Stimulated activated CD4-positive, alpha-beta T cell treated with anti-CD3 and anti-CD28 coated beads, Interleukin-12 subunit alpha, Interleukin-12 subunit beta, amount 100 ng/mL, for 4 hours (primary cell): Measurements from ENCODE around the gene FCHSD1.

Experiments
- DNase-seq: peaks from one replicate; pipeline ENCODE4 v3.0.0-alpha.2; 2020

The FCHSD1 gene

DNA sequence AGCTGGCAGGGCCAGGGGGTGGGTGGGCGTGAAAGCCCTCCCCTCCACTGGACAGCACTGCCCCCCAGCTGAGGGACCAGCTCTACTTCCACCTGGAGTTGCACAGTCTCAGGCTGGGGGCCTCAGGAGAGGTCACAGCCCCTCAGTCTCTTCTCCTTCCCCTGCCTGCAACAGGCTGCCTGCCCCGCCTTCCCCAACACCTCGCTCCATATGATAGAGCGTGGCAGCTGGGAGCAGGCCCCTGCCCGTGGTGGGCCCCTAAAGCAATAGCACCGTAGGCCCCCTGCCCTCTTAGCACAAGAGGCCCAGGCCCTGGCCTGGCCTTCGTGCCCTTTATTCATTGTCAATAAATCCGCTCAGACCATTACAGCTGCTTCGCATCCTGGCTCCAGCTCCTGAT, 10.5 kb downstream of the FCHSD1 start:
- no peak for DNase-seq

DNA sequence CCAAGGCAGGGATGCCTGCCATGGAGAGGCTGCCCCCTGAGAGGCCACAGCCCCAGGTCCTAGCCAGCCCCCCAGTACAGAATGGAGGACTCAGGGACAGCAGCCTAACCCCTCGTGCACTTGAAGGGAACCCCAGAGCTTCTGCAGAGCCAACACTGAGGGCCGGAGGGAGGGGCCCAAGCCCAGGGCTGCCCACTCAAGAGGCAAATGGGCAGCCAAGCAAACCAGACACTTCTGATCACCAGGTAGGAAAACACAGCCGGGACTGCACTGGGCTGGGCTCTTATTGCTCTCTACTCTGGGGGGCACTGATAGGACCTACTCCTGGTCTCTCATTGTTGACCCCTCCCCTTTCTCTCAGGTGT, 11.2 kb downstream of the FCHSD1 start:
- DNase-seq, result no peak

DNA sequence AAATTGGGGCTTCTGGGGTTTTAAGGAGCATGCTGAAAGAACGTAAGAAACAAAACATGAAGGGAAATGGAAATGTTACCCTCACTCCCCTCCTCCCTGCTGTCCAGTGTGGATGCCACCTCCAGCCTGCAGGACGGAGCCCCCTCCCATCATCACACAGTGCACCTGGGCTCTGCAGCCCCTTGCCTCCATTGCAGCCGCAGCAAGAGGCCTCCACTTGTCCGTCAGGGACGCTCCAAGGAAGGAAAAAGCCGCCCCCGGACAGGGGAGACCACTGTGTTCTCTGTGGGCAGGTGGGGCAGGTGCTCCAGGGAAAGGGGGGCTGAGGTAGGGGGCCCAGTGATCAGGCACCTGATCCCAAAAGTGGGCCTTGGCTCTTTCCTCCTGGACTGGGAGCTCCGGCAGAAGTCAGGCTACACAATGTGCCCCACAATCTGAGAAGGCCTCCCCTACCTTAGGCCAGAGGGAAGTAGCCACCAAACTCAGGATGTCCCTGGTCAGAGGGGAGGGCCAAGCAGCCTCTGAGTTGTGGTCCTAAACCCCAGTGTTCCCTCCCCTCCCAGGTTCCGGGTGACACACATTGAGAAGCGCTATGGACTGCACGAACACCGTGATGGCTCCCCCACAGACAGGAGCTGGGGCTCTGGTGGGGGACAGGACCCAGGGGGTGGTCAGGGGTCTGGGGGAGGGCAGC, 11.7 kb downstream of the FCHSD1 start:
- no peak for DNase-seq

DNA sequence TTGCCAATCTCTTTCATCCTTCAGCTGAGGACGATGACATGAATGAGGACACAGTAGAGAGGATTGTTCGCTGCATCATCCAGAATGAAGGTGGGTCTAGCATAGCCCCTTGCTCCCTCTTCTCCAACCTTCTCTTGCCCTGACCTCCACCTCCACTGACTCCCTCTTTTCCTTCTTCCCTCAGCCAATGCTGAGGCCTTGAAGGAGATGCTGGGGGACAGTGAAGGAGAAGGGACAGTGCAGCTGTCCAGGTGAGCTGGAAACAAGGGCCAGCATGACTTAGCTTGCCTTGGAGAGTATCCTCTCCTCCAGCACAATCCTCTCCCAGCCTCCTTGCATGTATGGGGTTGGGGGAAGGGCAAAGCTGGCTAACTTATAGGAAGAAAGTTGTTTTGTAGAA, 12.4 kb downstream of the FCHSD1 start:
- no peak for DNase-seq

DNA sequence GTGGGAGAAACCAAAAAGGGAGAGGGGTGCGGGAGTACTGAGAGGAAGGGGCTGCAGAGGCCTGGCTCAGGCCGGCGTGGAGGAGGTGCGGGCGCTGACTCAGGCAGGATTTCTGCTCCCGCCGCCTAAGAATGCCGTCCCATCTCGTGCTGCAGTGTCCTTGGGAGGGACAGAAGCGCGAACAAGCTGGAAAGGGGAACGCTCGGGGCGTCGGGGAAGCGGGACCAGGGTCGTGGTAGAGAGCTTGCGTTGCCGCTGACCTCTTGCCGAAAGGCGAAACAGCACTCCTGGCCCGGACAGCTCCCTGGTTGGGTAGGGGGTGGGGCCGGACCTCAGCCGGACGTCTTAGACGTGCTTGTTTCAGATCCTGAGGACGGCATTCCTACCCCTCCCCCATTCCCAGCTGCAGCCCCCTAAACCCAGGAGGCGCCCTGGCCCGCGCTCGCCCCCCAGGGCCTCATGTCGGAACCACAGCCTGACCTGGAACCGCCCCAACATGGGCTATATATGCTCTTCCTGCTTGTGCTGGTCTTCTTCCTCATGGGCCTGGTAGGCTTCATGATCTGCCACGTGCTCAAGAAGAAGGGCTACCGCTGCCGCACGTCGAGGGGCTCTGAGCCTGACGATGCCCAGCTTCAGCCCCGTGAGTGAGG, 13.3 kb downstream of the FCHSD1 start:
- DNase-seq, result peak; percentile 50

DNA sequence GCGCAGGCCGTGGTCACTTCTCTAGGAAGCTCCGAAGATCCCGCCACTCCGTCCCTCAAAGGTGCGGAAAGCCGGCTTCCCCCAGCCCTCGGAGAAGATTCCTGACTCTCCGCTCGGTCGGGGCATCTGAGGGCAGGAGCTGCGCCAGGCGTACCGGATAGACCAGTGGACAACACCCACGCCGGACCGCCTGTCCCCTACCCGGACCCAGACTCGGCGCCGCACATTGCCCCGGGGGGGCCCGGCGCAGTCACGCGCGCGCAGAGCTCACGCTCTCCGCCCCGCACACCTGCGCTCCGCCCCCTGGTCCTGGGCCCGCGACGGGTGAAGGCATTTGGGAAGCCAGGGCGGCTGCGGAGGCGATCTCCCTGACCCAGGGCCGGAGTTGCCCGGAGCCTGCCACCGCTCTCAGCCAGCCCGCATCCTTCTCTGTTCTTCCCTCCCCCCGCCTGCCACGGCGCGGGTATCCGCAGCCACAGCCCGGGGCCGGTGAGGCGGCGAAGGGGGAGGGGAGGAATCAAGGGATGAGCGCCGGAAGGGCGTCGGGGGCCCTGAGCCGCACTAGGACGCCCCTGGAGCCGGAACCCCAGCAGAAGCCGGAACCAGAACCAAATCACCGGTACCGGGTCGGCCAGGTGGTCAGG, 14.0 kb downstream of the FCHSD1 start:
- DNase-seq, result peak; percentile 56

DNA sequence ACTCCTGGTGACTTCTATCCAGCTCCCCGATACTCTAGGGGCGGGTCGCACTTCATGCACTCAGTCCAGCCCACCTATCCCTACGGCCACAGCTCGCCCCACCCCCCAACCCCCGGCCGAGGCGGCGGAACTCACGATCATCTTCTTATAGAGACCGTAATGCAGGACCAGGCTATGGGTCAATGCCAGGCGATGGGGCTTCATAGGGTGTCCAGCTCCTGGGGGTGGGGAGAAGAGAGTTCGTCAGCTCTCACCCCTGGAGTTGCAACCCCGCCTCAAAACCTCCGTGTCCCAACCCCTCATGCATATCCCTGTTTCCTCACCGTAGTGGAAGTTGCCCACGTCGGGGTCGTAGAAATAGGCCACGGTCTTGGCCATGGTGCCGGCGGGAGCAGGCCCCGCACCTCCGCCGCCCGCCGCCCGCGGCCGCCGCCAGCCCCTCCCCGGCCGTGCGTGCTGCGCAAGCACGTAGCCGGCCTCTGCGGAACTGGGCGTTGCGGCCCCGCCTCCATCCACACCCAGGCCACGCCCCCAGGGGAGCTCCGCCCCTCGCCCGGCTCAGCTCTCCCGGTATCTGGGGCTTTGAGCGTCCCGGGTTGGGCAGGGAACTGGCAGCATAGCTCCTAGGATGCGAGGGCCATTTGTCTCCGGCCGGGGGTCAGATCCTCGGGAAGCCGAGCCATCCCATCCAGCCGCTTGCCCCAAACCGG, 14.7 kb downstream of the FCHSD1 start, which contains the start of the genes HDAC3 and RELL2:
HDAC3 (minus strand) TSS at position 437 of the 710 bp plus-strand sequence; CDS start at position 378, 59 bp downstream.
RELL2 (plus strand) TSS at position 585 of the 710 bp plus-strand sequence. CDS start 1,229 bp downstream, outside the sequence.
- DNase-seq, result peak; percentile 96

DNA sequence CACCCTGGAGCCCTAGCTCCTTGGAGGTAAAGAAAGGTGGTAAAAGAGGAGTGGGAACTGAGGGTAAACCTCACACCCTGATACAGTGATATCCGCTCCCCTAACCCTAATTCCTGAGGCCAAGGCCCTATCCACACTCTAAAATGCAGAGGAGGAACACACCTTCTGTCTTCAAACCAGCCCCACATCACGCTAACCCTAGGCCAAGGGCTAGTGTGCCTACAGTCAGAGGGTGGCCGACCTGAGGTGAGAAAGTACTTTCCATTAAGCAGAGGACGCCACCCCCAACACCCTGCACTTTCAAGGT, 15.2 kb downstream of the FCHSD1 start:
- DNase-seq, result no peak

DNA sequence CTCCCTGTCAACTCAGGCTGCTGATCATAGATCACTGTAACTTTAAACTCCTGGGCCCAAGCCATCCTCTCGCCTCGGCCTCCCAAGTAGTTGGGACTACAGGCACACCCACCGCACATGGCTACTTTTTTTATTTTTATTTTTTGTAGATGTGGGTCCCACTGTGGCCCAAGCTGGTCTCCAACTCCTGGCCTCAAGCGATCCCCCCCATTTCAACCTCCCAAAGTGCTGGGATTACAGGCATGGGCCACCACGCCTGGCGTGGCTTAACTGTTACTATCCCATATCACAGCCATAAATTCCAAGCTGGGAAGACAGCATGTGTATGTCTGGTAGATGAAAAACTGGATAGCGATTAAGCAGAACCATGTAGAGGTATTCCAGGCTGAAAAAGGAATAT, 15.6 kb downstream of the FCHSD1 start:
- DNase-seq, result no peak

DNA sequence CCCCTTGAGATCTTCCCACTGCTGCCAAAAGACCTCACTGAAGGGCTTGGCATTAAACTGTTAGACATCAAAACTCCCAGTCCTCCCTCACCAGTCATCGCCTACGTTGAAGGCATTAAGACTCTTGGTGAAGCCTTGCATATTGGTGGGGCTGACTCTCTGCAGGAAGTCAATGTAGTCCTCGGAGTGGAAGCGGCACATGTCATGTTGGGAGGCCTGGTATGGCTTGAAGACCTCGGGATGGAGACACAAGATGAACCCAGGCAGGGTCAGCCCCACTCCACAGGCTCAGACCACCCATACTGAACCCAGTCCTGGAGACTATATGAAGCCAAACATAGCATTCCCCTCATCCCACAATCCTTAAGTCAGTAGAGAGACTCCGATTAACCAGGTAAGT, 16.5 kb downstream of the FCHSD1 start:
- no peak for DNase-seq

DNA sequence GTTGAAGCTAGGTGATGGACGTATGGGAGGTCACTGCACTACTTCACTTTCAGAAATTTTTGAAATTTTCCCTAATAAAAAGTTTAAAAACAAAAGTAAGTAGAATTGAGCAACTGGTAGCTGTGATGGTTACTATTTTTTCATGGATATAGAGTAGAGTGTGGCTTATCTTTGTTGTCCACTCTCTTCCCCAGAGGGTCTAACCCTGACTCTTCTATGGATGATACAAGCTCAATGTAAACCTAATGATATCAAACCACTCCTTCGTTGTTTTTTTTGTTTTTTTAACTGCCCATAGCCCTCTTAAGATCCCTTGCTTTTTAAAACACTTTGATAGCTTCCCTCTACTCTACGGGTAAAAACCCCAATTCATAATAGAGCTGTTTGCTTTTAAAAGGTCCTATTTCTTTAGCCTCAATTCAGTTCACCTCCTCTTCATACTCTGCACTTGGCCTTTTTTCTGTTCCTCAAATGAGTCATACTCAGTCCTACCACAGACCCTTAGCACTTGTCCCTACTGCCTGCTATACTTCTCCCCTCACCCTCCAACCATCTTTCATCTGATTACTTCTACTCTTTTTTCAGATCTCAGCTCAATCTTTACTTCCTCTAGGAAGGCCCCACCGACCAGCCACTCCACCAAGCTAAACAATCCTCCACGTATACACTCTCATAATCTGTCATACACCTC, 17.2 kb downstream of the FCHSD1 start:
- no peak for DNase-seq

DNA sequence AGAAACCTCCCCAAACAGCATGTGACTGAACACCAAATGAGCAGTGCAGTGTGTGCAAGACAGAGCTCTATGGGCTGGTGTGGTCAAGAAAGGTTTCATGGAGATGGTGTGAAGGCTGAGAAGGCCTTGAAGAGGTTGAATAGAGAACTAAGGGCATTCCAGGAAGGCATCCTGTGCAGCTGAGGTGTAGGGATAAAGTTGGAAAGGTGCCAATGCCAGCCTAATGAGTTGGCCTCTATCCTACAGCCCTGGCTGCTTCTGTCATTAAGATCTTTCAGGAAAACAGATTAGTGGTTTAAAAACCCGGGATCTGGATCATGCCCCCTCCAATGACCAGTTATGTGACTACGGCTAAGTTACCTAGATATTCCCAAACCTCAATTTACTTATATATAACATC, 18.6 kb downstream of the FCHSD1 start:
- DNase-seq, result no peak

DNA sequence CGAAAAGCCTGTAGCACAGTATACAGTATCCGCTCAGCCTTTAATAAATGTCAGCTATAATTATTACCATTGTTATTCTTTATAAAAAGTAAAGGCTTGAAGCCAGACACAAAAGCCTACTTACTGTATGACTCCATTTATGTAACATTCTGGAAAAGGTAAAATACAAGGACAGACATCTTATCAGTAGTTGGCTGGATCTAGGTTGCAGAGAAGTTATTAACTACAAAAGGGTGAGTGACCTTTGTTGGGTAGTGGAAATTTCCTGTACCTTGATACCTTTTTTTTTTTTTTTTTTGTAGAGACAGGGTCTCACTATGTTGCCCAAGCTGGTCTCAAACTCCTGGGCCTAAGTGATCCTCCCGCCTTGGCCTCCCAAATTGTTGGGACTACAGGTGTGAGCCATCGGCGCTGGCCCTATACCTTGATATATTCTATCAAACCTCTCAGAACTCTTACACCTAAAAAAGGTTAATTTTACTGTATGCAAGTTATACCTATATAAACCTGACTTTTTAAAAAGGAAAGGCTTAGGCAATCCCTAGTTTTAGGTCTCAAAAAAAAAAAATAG, 20.6 kb downstream of the FCHSD1 start:
- no peak for DNase-seq

DNA sequence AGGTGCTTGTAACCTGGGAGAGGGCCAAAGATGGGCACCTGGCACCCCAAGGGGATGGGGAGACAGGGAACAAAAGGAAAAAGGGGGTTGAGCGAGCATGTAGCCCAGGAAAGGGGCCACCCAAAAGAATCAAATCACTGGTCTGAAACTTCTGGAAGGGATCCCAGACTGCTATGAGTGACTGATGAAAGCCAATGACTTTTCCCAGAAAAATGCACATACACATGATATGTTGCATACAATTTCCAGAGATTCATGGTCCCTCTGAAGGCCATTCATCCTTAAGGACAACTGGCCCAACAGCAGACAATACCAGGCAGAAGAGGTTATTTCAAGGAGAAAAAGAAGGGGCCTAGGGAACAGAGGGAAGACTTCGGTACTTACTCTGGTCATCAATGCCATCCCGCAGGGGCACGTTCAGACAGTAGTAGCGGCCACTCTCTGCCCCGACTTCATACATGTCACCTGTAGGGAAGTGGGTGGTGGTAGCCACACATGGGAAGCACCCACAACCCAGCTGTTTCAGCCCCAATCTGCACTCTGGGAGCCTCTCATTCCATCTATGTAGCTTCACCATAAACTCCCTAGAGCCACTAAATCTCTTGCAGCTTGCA, 22.9 kb downstream of the FCHSD1 start:
- DNase-seq, result no peak

DNA sequence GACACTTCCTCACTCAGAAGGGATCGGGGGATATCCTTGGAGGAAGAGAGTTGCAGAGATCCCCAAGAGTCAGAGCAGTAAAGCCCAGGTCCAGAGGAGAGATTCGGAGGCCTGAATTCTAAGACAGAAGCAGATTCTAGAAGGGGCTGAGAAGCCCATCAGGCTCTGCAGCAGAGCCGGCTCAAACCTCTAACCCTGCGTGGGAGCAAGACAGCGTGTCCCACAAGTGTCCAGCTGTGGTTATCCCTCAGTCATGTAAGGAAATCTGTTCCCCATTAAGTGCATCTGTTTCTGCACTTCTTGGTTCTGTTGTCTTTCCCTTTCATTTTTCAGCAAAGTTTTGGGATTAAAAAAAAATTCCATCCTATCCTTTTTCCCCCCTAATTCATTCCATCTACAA, 27.6 kb downstream of the FCHSD1 start:
- DNase-seq, result no peak

DNA sequence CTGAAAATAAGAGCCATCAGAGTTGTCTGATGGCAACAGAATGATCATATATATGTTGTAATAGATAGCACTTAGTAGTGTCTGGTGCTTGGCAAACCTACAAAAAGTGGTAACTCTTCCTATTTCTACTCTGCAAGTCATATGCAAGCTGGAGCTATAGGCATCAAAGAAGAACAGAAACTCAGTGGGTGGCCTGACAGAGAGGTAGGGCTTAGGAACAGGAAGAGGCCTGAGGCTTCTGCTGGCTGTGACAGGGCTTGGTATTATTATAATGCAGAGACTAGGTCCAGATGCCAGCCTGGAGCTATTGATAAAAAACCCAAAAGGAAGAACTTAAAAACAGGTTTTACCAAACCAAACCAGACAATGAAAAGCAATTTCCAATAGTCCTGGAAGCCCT, 28.0 kb downstream of the FCHSD1 start:
- no peak for DNase-seq

DNA sequence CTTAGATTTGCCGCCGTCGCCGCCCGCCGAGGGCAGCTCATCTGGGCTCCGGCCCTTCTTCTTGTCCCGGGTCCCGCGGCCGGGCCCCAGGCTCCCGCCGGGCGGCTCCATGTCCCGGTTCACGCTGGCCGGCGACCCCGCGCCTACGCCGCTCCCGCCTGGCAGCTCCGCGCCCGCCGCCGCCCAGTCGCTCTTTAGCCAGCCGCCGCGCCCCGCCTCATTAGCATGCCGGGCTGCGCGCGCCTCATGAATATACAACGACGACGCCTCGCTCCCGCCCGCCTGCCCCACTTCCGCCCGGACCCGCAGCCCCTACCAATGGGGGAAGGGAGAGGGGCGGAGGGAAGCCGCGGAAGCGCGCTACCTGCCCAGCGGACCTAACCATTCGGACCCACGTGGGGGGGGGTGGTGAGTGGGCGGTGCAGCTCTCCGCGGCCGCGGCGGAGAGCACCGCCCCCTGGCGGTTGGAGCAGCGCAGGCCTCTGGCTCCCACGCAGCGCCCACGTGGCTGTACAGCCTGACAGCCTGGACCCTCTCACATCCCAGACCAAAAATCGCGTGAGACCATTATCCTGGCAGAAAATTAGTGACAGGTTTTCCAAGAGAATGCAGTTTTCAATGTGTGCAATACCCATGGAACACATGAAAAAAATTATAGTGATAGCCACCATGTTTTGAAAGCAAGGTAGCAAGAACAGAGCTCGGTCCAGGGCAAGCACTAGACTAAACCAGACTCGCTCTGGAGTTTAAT, 32.2 kb downstream of the FCHSD1 start, which contains the start of gene DIAPH1:
DIAPH1 (minus strand) TSS at position 197 of the 751 bp plus-strand sequence; CDS start at position 111, 86 bp downstream.
- DNase-seq, result peak; percentile 99

DNA sequence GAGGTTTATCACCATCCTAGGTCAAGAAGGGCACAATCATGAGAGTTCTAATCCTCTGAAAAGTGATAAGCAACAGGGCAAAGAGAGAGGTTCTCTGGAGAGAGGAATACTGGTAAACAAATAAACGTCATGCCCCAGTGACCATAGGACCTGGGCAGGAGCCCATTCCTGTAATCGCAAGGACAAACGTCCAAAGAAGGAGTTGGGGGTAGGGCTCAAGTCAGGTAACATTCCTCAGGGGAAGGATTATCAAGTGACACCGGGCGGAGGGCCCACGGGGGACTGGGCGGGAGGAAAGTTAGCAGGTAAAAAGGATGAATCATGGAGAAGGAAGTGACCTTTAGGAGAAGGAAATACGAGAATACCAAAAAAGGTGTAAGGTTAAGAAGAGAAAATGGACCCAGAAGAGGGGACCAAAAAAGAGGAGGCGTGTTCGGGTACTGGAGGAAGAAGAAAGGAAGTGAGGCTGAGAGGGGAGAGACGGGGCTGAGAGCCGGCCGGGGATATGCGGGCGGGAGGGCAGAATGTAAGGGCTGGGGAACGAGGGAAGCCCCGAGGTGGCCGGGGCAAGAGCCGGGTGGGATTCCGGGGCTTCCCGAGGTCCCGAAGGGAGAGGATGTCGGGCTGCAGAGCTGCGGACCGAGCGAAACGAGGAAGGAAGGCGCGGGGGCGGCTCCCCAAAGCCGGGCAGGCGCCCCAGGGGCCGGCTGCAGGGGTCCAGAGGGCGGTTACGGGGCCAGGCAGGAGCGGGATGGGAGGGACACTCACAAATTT, 33.0 kb downstream of the FCHSD1 start:
- peak; percentile 51 for DNase-seq

DNA sequence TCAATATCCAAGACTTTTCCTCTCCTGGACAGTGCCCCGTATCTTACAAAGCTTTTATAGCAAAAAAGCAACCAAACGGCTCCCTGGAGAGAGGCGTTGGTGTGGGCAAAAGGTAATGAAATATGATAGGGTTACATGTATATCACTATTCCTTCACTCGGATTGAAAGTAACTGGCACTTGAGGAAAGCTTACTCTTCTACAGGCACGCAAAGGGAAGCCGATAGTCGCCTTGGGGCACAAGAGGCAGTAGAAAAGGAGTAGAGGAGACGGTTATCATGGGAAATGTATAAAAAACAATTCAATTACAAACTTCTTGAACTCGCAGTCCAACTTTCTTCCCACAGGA, 33.6 kb downstream of the FCHSD1 start:
- no peak for DNase-seq

DNA sequence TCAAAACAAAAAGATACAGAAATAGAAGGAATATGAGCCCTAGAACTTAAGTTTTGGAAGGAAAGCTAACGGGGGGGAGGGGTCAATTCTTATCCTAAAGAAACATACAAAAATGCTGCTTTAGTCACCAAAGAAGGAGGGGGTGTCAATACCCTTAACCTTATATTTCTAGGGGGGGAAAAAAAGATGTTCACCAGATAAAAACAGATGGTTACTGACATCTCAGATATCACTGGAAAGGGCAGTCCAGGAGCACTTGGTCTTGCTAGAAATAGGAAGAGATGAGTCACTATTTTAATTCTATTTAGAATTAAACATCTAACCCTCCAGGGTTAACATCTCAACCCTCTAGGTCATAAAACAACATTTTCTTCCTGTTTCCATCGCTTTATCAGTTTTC, 34.1 kb downstream of the FCHSD1 start:
- DNase-seq, result no peak
